NCI-H2107 (cell line): ENCODE measurements around the gene HOXD8.

Experiments used
- DNase-seq: peaks from one replicate; lab custom pipeline; 2025; lab: John Stamatoyannopoulos, UW

The HOXD8 gene

DNA sequence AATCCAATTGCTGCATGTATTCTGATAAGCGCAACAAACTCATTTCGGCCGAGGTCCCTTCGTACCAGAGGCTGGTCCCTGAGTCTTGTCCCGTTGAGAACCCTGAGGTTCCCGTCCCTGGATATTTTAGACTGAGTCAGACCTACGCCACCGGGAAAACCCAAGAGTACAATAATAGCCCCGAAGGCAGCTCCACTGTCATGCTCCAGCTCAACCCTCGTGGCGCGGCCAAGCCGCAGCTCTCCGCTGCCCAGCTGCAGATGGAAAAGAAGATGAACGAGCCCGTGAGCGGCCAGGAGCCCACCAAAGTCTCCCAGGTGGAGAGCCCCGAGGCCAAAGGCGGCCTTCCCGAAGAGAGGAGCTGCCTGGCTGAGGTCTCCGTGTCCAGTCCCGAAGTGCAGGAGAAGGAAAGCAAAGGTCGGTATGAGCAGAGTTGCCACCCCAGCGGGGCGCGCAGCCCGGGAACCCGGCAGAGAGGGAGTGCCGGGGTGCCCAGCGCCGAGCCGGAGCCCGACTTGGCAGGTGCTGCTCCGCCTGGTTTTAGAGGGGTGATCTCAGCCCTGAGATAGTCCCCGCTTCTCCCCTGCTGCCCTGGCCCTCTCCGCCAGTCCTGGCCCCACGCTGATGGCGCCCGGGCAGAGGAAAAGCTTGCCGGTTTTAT is 12.2 kb upstream of the HOXD8 start:
- DNase-seq, result no peak

DNA sequence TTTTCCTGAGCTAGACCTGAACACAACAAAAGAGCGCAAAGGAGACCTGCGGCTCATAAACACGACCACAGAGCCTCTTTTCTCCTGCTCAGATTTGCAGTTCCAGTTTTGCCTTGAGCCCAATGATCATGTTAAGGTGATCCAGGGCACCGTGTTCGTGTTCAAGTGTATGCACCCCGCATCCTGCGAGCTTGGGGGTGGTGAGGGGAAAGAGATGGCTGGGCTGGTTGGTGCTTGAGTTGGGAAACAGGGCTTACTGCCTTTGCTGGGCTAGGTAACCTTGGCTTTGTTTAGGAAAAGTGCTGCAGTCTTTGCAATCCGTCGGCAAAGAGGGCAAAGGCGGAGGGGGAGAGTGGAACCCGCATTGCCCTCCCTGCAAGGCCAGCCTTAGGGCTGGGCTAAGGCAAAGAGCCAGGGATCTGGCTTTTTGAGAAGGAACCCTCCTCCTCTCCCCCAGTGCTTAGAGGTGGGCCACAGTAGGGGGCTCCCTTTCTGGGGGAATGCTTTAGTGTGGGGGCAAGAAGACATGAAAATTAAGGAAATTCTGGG is 11.6 kb upstream of the HOXD8 start:
- no peak for DNase-seq

DNA sequence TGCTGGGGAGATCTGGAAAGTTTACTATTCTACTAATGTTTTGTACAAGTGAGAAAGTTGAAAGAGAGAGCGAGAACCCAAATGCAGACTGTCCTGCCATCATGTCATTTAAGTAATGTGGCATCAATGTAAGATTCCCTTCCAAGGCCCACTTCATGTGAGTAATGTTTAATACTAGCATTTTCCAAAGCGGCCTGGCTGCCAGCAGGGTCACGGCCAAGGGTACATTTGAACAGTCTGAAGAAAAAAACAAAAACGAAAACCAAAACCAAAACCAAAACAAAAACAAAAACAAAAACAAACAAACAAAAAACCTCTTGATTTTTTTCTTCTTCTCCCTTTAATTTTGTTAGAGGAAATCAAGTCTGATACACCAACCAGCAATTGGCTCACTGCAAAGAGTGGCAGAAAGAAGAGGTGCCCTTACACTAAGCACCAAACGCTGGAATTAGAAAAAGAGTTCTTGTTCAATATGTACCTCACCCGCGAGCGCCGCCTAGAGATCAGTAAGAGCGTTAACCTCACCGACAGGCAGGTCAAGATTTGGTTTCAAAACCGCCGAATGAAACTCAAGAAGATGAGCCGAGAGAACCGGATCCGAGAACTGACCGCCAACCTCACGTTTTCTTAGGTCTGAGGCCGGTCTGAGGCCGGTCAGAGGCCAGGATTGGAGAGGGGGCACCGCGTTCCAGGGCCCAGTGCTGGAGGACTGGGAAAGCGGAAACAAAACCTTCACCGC is 10.7 kb upstream of the HOXD8 start:
- DNase-seq, result peak; percentile 92

DNA sequence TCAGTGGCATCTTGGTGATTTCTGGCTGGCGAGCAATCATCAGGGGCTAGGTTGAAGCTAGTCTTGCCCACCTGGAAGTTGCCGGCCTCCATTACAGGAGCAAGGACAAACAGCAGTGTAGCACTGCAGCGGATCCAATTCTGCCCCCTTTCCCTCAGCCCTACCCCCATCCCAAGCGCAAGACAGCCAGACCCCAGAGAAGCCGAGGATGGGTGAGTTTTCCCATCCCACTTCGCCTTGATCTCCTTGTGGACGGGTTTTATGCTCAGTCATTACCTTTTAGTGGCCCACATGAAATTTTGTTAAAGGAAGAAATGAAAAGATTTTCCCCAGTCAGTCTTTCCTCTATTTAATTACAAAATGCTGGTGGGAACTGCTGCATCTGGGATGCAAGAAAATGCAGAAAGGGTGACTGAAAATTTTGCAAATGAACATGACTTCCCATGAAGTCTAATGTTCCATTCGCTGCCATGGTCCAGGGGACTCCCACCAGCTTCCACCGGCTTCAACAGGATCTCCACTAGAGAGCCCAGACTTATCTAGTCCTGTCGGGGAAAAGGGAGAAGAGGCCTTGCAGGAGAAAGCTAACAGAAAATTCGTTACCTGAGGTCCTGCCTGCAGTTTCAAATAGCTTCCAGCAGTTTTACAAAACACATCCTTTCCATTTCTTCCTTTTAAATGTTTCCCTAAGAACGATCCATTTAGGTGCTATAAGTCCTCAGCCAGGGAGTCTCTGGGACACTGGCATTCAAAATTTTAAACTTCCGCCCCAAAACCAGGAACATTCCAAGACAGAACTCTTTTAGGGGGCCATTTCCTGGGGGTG is 8.9 kb upstream of the HOXD8 start:
- no peak for DNase-seq

DNA sequence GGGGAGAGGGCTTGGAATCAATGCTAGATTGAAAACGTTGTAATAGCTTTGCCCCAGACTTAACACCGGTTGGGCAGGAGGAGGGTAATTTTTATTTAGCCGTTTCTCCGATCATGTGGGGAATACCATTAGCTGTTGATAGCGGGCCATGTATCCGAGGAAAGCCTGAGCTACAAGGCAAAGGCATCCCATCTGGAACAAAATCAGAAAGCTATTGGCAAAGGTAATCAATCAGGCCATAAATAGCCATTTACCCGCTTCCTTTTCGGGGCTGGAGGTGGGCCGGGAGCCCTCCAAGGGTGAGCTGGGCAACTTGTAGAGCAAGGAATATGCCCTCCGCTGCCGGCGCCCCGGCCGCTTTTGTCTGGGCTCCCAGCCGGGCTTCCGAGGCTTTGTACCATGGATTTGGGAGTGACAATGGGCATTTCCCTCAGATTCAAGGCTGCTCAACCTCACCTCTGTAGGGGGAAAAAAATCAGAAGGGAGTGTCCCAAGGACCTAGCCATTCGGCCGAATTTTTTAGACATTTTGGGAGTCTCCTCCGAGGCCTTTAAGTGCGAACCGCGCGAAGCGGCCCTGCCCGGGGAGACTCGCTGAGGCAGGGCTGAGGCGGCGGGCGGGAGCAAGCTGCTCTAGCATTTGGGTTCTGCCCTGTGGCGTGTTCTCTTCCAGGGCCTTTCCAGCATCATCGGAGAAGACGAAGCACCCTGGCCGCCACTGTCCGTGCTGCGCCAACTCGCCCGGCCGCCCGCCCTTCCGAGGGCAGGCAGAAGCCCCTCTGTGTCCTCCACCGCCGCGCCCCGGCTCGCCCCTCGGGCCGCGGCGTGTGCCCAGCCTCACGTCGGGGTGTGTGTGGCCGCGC is 8.1 kb upstream of the HOXD8 start:
- DNase-seq, result no peak

DNA sequence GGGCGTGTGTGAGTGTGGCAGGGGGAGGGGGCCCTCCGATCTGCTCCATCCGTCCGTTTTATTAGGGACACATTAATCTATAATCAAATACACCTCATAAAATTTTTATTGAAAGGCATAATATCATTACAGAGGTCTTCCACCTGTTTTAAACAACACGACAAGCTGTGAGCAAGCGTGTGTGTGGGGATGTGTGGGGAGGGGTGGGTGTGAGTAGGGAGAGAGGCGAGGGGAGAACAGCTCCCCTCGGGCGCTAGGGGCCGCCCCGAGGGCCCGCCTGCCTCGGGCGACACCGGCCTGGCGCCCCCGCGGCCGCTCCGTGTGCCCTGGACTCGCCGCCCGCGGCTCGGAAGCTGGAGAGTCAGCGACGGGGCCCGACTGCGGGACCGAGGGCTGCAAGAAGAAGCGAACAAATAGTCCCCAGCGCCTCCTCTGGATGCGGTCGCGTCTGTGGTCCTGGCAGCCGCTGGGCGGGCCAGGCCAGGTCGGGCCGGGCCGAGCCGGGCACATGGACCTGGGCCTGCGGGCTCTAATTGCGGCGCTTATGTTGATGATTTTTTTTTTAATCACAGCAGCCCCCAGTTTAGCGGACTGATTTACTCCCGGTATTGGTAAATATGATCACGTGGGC is 7.3 kb upstream of the HOXD8 start:
- no peak for DNase-seq

DNA sequence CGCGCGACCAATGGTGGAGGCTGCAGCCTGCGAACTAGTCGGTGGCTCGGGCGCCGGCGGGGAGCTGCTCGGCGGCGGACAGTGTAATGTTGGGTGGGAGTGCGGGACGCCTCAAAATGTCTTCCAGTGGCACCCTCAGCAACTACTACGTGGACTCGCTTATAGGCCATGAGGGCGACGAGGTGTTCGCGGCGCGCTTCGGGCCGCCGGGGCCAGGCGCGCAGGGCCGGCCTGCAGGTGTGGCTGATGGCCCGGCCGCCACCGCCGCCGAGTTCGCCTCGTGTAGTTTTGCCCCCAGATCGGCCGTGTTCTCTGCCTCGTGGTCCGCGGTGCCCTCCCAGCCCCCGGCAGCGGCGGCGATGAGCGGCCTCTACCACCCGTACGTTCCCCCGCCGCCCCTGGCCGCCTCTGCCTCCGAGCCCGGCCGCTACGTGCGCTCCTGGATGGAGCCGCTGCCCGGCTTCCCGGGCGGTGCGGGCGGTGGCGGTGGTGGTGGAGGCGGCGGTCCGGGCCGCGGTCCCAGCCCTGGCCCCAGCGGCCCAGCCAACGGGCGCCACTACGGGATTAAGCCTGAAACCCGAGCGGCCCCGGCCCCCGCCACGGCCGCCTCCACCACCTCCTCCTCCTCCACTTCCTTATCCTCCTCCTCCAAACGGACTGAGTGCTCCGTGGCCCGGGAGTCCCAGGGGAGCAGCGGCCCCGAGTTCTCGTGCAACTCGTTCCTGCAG is 6.7 kb upstream of the HOXD8 start, which contains the start of gene HOXD9:
Gene HOXD9 (plus strand): TSS at position 37 of the 728 bp plus-strand sequence. CDS start 50 bp downstream, at position 87.
- no peak for DNase-seq

DNA sequence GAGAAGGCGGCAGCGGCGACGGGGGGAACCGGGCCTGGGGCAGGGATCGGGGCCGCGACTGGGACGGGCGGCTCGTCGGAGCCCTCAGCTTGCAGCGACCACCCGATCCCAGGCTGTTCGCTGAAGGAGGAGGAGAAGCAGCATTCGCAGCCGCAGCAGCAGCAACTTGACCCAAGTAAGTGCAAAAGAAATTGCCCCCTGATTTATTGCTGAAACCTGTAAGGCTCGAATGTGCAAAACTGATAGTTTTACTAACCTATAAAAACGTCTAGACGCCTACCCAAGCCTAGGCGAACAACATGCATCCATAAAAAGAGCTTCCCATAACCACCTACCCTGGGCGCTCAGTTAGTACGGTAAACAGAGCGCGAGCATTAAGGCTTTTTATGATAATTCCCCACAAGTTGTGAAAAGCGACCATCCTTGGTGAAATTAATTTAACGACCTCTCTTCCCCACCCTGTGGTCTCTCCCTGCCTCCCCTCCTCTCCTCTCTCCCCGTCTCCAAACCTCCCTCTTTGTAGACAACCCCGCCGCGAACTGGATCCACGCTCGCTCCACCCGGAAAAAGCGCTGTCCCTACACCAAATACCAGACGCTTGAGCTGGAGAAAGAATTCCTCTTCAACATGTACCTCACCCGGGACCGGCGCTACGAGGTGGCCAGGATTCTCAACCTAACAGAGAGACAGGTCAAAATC is 5.9 kb upstream of the HOXD8 start:
- no peak for DNase-seq

DNA sequence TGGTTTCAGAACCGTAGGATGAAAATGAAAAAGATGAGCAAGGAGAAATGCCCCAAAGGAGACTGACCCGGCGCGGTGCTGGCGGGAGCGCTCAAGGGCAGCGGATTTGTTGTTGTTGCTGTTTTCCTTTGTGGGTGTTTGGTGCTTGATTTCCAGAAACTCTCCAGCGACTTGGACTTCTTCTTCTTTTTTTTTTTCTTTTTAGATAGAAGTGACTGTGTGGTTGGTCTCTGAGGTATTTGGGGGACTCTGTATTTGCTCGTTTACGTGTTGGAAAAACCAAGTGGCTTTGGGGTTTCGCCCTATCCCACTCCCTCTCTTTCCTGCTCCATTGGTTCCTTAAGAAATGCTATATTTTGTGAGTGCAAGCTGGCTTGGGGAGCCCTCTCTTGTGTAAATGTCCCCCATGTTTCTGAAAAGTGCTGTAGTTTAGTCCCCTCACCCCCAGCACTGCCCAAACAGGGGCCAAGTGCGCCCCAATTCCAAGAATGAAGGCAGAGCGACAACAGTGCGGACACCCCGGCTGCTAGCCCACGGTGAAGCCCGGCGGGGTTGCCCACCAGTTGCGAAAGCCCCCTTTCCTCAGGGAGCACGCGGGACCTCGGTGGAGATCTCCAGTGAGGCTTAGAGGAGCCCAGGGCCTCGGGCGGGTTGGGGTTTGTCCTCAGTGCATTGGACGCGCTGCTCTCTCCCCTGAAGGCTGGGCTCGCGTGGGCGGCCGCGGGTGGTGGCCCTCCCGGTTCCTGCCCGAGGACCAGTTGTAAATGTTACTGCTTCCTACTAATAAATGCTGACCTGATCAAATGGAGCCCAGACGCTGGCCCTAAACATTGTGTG is 5.2 kb upstream of the HOXD8 start:
- no peak for DNase-seq

DNA sequence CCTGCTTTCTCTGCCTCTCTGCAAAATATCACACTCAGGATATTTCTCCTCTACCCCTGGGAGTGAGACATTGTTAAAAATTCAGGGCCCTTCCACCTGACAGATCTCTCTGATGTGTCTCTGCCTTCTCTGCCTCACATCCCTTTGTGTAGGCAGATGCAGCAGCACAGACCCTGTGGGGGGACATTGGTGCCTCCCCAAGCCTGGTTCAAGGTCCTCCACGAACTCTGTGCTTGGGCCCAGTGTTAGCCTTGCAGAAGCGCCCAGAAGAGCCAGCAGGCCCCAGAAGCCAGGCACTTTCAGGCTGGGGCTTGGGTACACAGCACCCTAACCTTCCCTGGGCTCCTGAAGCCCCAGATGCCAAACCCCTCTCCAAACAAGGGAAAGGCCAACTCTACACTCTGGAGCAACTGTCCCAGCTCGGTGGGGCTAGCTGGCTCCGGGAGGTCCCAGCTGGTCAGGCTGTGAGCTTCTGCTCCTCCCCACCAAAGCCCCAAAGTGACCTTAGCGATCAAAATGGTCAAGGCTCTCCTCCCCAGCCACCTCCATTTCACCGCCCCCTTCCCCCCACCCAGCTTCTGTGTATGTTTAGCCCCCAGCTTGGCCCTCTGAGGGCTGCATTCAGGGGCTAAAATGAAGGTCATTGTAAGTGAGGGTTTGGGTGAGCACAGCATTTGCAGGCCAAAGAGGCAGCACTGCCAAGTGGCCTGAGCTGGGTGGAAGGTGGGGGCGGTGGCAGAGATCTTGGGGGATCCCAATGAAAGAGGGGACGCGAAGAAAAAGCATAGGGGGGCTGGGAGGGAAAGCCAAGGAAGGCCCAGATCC is 4.3 kb upstream of the HOXD8 start:
- DNase-seq, result no peak

DNA sequence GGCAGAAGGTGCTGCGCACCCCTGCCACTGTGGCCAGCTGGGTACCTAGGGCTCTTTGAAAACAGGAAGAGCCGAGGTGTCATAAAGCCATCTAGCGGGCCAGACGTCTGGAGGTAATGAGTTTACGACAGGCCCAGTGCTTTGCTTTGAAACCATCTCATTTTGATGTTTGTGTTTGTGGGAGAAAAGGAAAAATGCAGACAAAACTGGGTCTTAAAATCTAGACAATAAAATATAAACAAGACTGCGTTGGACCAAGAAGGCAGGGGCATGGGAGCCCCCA is 3.8 kb upstream of the HOXD8 start:
- DNase-seq, result no peak

DNA sequence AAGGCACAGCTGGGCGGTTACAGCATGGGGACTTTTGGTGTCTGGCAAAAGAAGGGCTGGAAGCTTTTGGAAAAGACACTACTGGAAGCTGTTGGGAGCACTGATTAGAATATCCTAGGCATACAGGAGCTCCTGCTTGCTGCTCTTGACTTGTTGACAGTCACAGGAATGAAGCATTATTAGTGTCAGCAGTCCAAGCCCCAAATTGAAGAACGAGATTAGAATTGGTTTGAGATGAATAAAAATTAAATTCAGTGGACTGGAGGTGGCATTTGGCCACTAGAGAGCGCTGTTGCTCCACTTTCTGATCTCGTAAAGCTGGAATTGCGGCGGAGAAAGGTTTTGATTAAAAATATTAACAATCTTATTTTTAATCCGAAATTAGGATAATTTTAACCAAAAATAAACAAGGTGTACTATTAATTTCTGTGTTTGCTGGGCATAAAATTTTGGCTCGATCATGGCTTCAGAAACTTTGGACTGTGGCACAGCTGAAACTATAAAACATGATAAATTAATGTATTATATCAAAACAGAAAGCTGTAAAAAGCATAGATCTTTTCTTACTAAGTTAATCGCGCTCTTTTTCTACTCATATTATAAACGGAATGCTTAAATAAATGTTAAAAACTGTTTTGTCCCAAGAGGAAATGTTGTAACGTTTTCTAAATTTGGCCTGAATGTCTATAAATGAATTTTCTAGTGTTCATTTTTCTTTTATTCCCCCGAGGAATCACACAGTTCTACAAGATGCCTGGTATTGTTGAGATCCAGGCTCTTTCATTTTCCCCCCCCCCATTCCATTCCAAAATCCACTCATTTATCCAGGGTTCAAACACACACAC is 2.4 kb upstream of the HOXD8 start:
- DNase-seq, result peak; percentile 79

DNA sequence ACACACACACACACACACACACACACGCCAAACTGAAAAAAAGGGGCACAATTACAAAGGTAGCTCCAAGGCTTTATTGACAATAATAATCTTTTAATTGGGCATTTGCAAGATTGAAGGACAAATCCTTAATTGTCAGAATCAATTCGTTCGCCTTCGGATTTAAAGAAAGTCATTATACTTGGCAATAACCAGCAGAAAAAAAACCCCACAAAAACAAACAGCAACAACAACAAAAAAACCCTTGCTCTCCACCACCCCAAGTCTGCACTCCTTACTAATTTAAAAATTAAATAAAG is 1.8 kb upstream of the HOXD8 start:
- no peak for DNase-seq

DNA sequence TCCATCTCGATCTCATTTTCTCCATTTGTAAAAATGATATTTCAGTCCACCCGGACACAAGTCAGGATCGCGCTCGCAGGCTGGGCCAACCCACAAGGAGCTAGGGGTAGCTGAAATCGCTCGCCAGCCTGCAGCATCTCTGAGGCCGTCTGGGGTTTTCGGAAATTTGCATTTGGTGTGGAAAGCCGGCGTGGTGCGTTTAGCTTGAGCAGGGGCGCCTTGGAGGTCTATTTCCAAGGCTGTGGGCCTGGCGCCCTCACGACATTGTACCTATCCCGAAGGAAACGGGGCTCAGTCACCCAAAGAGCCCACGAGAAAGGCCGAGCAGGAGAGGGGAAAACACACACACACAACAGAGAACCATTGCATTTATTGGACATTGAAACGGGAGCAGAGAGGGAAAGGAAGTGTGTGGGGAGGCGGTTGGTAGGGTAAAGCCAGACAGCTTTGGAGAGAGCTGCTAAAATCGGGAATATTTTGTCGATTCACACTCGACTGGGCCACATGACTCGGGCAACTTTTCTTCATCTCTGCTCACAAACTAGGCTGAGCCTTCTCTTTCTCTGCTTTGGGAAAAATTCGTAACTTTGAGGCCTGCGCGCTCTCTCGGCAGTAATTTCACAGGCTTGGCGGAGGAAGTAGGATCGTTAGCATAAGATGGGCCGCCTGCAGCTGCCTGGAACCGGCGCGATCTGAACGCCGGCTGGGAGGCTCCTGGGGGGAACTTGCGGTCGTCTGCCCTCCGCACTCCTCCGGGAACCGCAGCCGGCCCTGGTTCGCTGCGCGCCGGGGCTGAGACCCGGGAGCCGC is 1.1 kb upstream of the HOXD8 start:
- DNase-seq, result no peak

DNA sequence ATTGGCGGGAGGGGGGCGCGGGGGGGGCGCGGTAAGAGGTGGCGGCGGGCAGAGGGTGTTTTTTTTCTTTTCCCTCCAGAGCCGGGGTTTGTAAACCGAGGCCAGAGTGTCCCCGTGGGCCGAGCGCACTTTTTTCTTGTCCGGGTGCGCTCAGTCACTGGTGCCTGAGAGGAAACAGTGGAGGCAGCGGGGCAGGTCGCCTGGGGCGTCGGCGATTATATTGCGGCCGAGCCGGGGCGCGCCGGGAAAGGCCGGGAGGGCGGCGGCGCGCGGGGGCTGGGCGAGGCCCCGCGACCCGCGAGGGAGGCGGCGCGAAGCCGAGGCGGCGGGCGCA is 275 bp downstream of the HOXD8 start:
- no peak for DNase-seq

DNA sequence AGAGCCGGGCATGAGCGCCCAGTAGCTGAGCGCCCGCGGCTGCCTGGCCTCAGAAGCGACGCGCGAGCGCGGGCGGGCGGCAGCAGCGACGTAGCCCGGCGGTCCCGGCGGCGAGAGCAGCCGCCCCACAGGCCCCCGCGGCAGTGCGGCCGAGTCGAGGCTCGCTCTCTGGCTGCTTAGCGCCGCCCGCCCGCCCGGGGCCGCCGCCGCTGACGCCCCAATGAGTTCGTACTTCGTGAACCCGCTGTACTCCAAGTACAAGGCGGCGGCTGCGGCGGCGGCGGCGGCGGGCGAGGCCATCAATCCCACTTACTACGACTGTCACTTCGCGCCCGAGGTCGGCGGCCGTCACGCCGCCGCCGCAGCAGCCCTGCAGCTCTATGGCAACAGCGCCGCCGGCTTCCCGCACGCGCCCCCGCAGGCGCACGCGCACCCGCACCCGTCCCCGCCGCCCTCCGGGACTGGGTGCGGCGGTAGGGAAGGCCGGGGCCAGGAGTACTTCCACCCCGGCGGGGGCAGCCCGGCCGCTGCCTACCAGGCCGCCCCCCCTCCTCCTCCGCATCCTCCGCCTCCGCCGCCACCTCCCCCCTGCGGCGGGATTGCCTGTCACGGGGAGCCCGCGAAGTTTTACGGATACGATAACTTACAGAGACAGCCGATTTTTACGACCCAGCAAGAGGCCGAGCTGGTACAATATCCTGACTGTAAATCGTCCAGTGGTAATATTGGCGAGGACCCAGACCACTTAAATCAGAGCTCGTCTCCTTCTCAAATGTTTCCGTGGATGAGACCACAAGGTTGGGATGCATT is 847 bp downstream of the HOXD8 start:
- DNase-seq, result no peak
